Activated naive CD4-positive, alpha-beta T cell treated with anti-CD3 and anti-CD28 coated beads for 36 hours (primary cell): ENCODE measurements around the gene ADCY4. TPM values are rescaled to one million over a fixed set of nuclear protein-coding genes. Genes with fewer than 3 reads are reported as not detected.

Experiments used
- CTCF ChIA-PET: fragments of 350-600 bp; sonication (Branson Sonifier 250); formaldehyde crosslinking; loops from one replicate; lab custom pipeline; 2021; ENCODE audit warnings: antibody characterized with exemption; lab: Charles Lee
- DNase-seq: peaks from one replicate; pipeline ENCODE4 v3.0.0-alpha.2; 2020
- H3K27ac Mint-ChIP-seq: one replicate; pipeline ENCODE4 v1.8.0; 2021; ENCODE audit warnings: mild to moderate bottlenecking, mixed read lengths
- H3K27me3 Mint-ChIP-seq: one replicate; pipeline ENCODE4 v1.8.0; 2021; ENCODE audit warnings: low read depth, mixed read lengths
- H3K36me3 Mint-ChIP-seq: one replicate; pipeline ENCODE4 v1.8.0; 2021; ENCODE audit warnings: low read depth, mixed read lengths
- H3K4me1 Mint-ChIP-seq: one replicate; pipeline ENCODE4 v1.8.0; 2021; ENCODE audit warnings: low read depth, mixed read lengths
- H3K4me3 Mint-ChIP-seq: one replicate; pipeline ENCODE4 v1.8.0; 2021; ENCODE audit warnings: mild to moderate bottlenecking, moderate library complexity, mixed read lengths
- H3K9me3 Mint-ChIP-seq: one replicate; pipeline ENCODE4 v1.8.0; 2021; ENCODE audit warnings: mixed read lengths
- intact Hi-C: fragments of 100-400 bp; cut with micrococcal nuclease; formaldehyde crosslinking; loops from one replicate; pipeline ENCODE4 v1.15.1; 2023
- total RNA-seq, 2 experiments: library from RNA; stranded (reverse); gene quantifications; one replicate each; pipeline ENCODE4 v1.2.3, GENCODE V29; 2021

The ADCY4 gene
- total RNA-seq, 2 experiments from 2014 or later: 1.6 to 2.4 TPM

DNA sequence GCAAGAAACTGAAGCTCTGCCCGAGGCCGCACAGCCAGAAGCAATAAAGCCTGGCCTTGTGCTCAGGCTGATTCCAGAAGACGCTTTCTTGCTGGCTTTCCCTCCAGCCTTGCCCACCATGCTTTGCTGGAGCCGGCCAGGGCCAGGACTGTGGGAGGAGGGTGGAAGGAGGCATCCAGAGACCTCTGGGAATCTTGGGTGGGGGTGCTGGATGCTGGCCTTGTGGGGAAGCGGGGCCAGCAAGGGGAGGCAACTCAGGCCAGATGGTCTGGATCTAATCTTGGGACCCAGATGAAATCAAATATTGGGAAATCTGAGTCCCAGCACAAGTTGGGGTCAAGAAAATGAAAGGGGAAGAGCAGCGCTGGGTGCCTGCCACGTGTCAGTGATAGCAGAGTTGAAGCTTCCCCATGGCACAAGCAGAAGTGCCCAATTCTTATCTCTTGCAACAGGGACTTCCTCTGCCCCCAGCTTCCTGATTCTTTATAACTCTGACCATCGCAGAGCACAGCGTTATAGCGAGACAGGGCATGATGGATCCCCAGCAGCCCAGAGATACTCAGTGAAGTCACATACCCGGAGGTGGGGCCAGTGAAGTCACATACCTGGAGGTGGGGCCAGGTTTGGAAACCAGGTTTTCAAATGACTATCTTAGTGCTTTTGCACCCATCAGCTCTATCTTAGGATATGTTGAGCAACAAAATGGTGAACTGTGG, 57.1 kb downstream of the ADCY4 start:
- Mint-ChIP-seq H3K27ac (peak overlapping the region; percentile 80), H3K36me3 (peaks cover 3% of the 10 kb centered on the region), H3K9me3 (no peaks in the 10 kb centered on the region), H3K27me3 (no peaks in the 10 kb centered on the region), H3K4me1 (peaks cover 68% of the 10 kb centered on the region), H3K4me3 (no peak overlapping the region)
- CTCF ChIA-PET: interaction anchor here (2.6 to 10.8 kb wide), 4 partner anchors 21 to 35 kb away, joined by 12 to 154 read pairs (median 40); partner anchors contain the start of genes CIDEB, DHRS1, NOP9 and TINF2
- DNase-seq: peak; percentile 75
- intact Hi-C loops: loop anchor here (10.0 kb wide), 1 partner anchor 723 kb away; the partner anchor contains the start of genes THTPA and ZFHX2

GRCh38 chr14:24277071-24277470, 57.8 kb downstream of the ADCY4 start:
- intact Hi-C loops: loop anchor here (10.0 kb wide), 1 partner anchor 722 kb away; the partner anchor contains the start of genes THTPA and ZFHX2
- no peaks in the 10 kb centered on the region for H3K9me3 Mint-ChIP-seq
- DNase-seq: no peak
- no peak overlapping the region for H3K4me3 Mint-ChIP-seq
- peaks cover 75% of the 10 kb centered on the region for H3K4me1 Mint-ChIP-seq
- no peak overlapping the region for H3K27ac Mint-ChIP-seq
- H3K27me3 Mint-ChIP-seq: no peaks in the 10 kb centered on the region
- CTCF ChIA-PET: interaction anchor here (2.6 to 10.8 kb wide), 3 partner anchors 21 to 34 kb away, joined by 12 to 154 read pairs (median 39); partner anchors contain the start of genes CIDEB, DHRS1, NOP9 and TINF2
- peaks cover 3% of the 10 kb centered on the region for H3K36me3 Mint-ChIP-seq

DNA sequence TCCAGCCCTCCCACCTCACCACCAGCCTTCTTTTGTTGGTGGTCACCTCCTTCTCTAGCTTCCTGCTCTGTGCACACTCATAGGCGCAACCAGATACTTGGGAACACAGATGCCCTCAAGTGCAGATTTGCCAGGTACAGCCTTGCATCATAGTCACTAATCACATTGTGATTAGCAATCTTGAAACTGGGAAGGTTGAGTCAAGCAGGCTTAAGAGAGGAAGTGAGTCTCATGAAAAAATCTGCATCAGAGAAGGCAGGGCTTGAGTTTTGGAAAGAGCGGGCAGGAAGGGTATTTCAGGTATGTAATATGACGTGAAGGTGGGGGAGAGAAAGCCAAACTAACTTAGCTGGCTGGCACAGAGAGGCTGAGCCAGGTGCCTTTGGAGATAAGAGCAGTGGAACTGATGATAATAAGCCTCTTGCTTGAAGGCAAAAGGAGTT, 60.7 kb downstream of the ADCY4 start:
- Mint-ChIP-seq H3K4me1 (peaks cover 70% of the 10 kb centered on the region), H3K4me3 (peak overlapping the region; percentile 38), H3K27ac (peak overlapping the region; percentile 95), H3K27me3 (no peaks in the 10 kb centered on the region), H3K36me3 (peaks cover 9% of the 10 kb centered on the region), H3K9me3 (no peaks in the 10 kb centered on the region)
- CTCF ChIA-PET: interaction anchor here (0.7 to 10.8 kb wide), 12 partner anchors 10 to 183 kb away, joined by 3 to 154 read pairs (median 5); partner anchors contain the start of genes CHMP4A, DHRS1, LTB4R2 and NOP9
- peak; percentile 82 for DNase-seq
- intact Hi-C loops: loop anchor here (1.0 to 10.0 kb wide), 7 partner anchors 15 to 719 kb away; partner anchors contain the start of genes CHMP4A, DCAF11, GMPR2 and NEDD8

- Mint-ChIP-seq H3K9me3 (no peaks in the 10 kb centered on the region), H3K4me1 (peaks cover 64% of the 10 kb centered on the region), H3K4me3 (peak overlapping the region; percentile 16), H3K36me3 (peaks cover 9% of the 10 kb centered on the region), H3K27ac (peak overlapping the region; percentile 95), H3K27me3 (no peaks in the 10 kb centered on the region)
- intact Hi-C loops: loop anchor here (5.0 to 10.0 kb wide), 2 partner anchors 399 to 719 kb away; partner anchors contain the start of genes THTPA and ZFHX2
- CTCF ChIA-PET: interaction anchor here (0.7 to 10.8 kb wide), 10 partner anchors 10 to 87 kb away, joined by 3 to 154 read pairs (median 8); partner anchors contain the start of genes CHMP4A, DHRS1, LTB4R2 and NOP9
- no peak for DNase-seq
Observed at GRCh38 chr14:24273422-24273998, 61.4 kb downstream of the ADCY4 start.

- Mint-ChIP-seq H3K4me3 (peak overlapping the region; percentile 78), H3K4me1 (peaks cover 53% of the 10 kb centered on the region), H3K27me3 (no peaks in the 10 kb centered on the region), H3K27ac (peak overlapping the region; percentile 95), H3K36me3 (peaks cover 5% of the 10 kb centered on the region), H3K9me3 (no peaks in the 10 kb centered on the region)
- CTCF ChIA-PET: interaction anchor here (0.7 to 4.8 kb wide), 9 partner anchors 8 to 90 kb away, joined by 3 to 43 read pairs (median 7); partner anchors contain the start of genes CIDEB and TINF2
- DNase-seq: no peak
- intact Hi-C loops: loop anchor here (5.0 to 10.0 kb wide), 2 partner anchors 400 to 718 kb away; partner anchors contain the start of genes THTPA and ZFHX2
Observed at GRCh38 chr14:24272467-24272866, 62.4 kb downstream of the ADCY4 start.

GRCh38 chr14:24271834-24272263, 63.0 kb downstream of the ADCY4 start:
- intact Hi-C loops: loop anchor here (1.0 to 10.0 kb wide), 12 partner anchors 24 to 951 kb away; partner anchors contain the start of genes EMC9, IRF9, MDP1 and PABPN1
- Mint-ChIP-seq H3K9me3 (no peaks in the 10 kb centered on the region), H3K4me1 (peaks cover 47% of the 10 kb centered on the region), H3K4me3 (peak overlapping the region; percentile 78), H3K27ac (peak overlapping the region; percentile 95), H3K27me3 (no peaks in the 10 kb centered on the region), H3K36me3 (peaks cover 11% of the 10 kb centered on the region)
- CTCF ChIA-PET: interaction anchor here (0.7 to 4.8 kb wide), 14 partner anchors 9 to 90 kb away, joined by 3 to 43 read pairs (median 6); partner anchors contain the start of genes CIDEB and TINF2
- no peak for DNase-seq

- intact Hi-C loops: loop anchor here (1.0 to 10.0 kb wide), 12 partner anchors 25 to 950 kb away; partner anchors contain the start of genes EMC9, IRF9, MDP1 and PABPN1
- H3K27ac Mint-ChIP-seq: peak within 1 kb of the TSS; percentile 95
- peaks cover 43% of the 10 kb centered on the region for H3K4me1 Mint-ChIP-seq
- no peaks in the 10 kb centered on the region for H3K9me3 Mint-ChIP-seq
- no peaks in the 10 kb centered on the region for H3K27me3 Mint-ChIP-seq
- peaks cover 15% of the 10 kb centered on the region for H3K36me3 Mint-ChIP-seq
- CTCF ChIA-PET: interaction anchor here (0.9 to 4.8 kb wide), 17 partner anchors 9 to 91 kb away, joined by 3 to 43 read pairs (median 7); partner anchors contain the start of genes CIDEB and TINF2
- peak; percentile 94 for DNase-seq
- peak within 1 kb of the TSS; percentile 78 for H3K4me3 Mint-ChIP-seq
Observed at GRCh38 chr14:24271134-24271833, 63.6 kb downstream of the ADCY4 start, which contains the start of gene RABGGTA. Gene RABGGTA (minus strand): TSS chr14:24271597. CDS start chr14:24271115, 482 bp downstream.

DNA sequence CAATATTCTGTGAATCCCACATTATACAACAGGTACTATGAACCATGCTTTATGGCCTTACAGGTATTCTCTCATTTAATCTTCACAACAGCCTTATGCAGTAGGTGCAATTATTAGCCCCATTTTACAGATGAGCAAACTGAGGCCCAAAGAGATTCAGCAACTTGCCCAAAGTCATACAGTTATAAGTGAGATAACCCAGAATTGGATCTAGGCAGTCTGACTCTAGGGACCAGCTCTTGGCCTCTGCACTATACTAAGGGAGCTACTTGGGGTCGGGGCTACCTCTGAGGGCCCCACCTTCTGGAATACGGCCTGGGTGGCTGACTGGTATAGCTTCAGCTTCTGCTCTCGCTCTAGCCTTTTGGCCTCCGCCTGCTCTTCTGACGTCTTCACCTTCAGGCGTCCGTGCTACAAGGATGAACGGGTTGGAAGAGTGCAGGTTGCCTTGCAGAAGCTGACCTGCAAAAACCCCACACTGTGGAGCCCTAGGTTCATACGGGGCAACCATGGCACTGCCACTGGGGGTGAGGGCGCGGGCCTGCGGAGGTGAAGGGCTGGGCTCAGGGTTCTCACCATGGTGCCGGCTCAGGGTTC, 64.2 kb downstream of the ADCY4 start:
- Mint-ChIP-seq H3K27ac (peak overlapping the region; percentile 95), H3K36me3 (peaks cover 18% of the 10 kb centered on the region), H3K4me1 (peaks cover 42% of the 10 kb centered on the region), H3K27me3 (no peaks in the 10 kb centered on the region), H3K4me3 (peak overlapping the region; percentile 78), H3K9me3 (no peaks in the 10 kb centered on the region)
- intact Hi-C loops: loop anchor here (1.0 to 10.0 kb wide), 12 partner anchors 26 to 949 kb away; partner anchors contain the start of genes EMC9, IRF9, MDP1 and PABPN1
- CTCF ChIA-PET: interaction anchor here (0.9 to 4.8 kb wide), 15 partner anchors 9 to 63 kb away, joined by 3 to 43 read pairs (median 7); partner anchors contain the start of genes CIDEB and TINF2
- DNase-seq: no peak

- Mint-ChIP-seq H3K36me3 (peaks cover 18% of the 10 kb centered on the region), H3K4me3 (peak overlapping the region; percentile 78), H3K27me3 (no peaks in the 10 kb centered on the region), H3K27ac (no peak overlapping the region), H3K4me1 (peaks cover 36% of the 10 kb centered on the region), H3K9me3 (no peaks in the 10 kb centered on the region)
- CTCF ChIA-PET: interaction anchor here (1.3 to 4.5 kb wide), 11 partner anchors 8 to 42 kb away, joined by 3 to 43 read pairs (median 8); partner anchors contain the start of genes CIDEB and TINF2
- intact Hi-C loops: loop anchor here (5.0 to 10.0 kb wide), 2 partner anchors 402 to 715 kb away; partner anchors contain the start of genes THTPA and ZFHX2
- no peak for DNase-seq
Observed at GRCh38 chr14:24269910-24270536, 64.8 kb downstream of the ADCY4 start.

DNA sequence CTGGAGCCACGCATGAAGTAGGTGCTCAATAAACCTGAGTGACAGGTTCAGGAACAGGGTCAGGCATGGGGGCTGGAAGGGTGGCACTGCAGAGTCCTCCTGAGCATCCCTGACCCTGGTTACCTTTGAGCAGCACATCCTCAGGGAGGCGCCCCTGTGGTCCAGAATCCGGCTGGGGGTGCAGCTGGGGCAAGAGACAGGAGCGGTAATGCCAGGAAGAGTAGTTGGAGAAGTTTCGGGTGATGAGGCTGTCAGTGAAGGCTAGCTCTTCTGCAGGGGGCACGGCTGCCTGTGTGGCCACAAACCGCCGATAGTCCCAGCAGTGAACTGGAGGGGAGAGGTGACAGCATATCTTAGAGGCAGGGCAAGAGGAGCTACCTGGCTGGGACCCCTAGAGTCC, 65.5 kb downstream of the ADCY4 start:
- Mint-ChIP-seq H3K27ac (no peak overlapping the region), H3K4me3 (no peak overlapping the region), H3K9me3 (no peaks in the 10 kb centered on the region), H3K4me1 (peaks cover 34% of the 10 kb centered on the region), H3K27me3 (no peaks in the 10 kb centered on the region), H3K36me3 (peaks cover 18% of the 10 kb centered on the region)
- intact Hi-C loops: no loop called here
- DNase-seq: no peak
- CTCF ChIA-PET: interaction anchor here (1.4 to 4.5 kb wide), 6 partner anchors 11 to 39 kb away, joined by 6 to 43 read pairs (median 20); partner anchors contain the start of genes CIDEB and TINF2
